Fibroblast of the aortic adventitia (primary cell): Measurements from ENCODE around the gene RARRES2. TPM values are rescaled to one million over a fixed set of nuclear protein-coding genes. Genes with fewer than 3 reads are reported as not detected.
A peak's percentile ranks its signal among the peaks of the same experiment; 100 is the strongest.

Experiments
- DNase-seq: peaks from one replicate; pipeline ENCODE4 v3.0.0-alpha.2; 2010; ENCODE audit warnings: low read depth
- H3K4me3 ChIP-seq: 2 replicates; pipeline ENCODE4 v1.5.1; 2011; ENCODE audit warnings: low read depth, mild to moderate bottlenecking, control low read depth, low read length, moderate library complexity
- total RNA-seq: library from RNA; depleted of rRNA; stranded (reverse); fragments of >200 nt; gene quantifications from 2 replicates; pipeline ENCODE4 v1.2.3, GENCODE V29; 2012; ENCODE audit warnings: low replicate concordance
- TF ChIP-seq, protein P1 (sequence below): IDR thresholded peaks from 2 replicates; pipeline ENCODE4 v1.5.1; 2011; ENCODE audit warnings: mild to moderate bottlenecking, low read length, control low read depth, inconsistent platforms; ENCODE audit not compliant: insufficient read depth

Gene RARRES2
- total RNA-seq, 1 donor, result 1.4 TPM

DNA sequence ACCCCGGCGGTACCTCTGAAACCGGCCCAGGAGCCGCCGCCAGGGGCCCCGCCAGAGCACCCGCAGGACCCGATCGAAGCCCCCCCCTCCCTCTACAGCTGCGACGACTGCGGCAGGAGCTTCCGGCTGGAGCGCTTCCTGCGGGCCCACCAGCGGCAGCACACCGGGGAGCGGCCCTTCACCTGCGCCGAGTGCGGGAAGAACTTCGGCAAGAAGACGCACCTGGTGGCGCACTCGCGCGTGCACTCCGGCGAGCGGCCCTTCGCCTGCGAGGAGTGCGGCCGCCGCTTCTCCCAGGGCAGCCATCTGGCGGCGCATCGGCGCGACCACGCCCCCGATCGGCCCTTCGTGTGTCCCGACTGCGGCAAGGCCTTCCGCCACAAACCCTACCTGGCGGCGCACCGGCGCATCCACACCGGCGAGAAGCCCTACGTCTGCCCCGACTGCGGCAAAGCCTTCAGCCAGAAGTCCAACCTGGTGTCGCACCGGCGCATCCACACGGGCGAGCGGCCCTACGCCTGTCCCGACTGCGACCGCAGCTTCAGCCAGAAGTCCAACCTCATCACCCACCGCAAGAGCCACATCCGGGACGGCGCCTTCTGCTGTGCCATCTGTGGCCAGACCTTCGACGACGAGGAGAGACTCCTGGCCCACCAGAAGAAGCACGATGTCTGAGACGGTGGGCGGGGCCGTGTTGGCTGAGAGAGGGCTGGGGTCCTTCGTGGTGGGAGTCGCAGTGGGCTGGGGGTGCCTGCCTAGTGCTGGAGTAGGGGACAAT is 31.0 kb upstream of the RARRES2 start:
- TF ChIP-seq, protein P1, sequence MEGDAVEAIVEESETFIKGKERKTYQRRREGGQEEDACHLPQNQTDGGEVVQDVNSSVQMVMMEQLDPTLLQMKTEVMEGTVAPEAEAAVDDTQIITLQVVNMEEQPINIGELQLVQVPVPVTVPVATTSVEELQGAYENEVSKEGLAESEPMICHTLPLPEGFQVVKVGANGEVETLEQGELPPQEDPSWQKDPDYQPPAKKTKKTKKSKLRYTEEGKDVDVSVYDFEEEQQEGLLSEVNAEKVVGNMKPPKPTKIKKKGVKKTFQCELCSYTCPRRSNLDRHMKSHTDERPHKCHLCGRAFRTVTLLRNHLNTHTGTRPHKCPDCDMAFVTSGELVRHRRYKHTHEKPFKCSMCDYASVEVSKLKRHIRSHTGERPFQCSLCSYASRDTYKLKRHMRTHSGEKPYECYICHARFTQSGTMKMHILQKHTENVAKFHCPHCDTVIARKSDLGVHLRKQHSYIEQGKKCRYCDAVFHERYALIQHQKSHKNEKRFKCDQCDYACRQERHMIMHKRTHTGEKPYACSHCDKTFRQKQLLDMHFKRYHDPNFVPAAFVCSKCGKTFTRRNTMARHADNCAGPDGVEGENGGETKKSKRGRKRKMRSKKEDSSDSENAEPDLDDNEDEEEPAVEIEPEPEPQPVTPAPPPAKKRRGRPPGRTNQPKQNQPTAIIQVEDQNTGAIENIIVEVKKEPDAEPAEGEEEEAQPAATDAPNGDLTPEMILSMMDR, result no peak
- no peak overlapping the region for H3K4me3 ChIP-seq
- DNase-seq, result no peak

DNA sequence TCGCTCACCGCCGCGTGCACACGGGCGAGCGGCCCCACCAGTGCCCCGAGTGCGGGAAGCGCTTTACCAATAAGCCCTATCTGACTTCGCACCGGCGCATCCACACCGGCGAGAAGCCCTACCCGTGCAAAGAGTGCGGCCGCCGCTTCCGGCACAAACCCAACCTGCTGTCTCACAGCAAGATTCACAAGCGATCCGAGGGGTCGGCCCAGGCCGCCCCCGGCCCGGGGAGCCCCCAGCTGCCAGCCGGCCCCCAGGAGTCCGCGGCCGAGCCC is 30.5 kb upstream of the RARRES2 start:
- TF ChIP-seq, protein P1, result no peak
- DNase-seq, result no peak
- no peak overlapping the region for H3K4me3 ChIP-seq

- TF ChIP-seq, protein P1, result no peak
- H3K4me3 ChIP-seq, result no peak overlapping the region
- DNase-seq, result no peak
Measured at GRCh38 chr7:150371131-150371995, 29.9 kb upstream of the RARRES2 start.

GRCh38 chr7:150370612-150371071 is 29.2 kb upstream of the RARRES2 start:
- DNase-seq, result peak; percentile 58
- H3K4me3 ChIP-seq, result peak overlapping the region; percentile 22
- TF ChIP-seq, protein P1, result peak; percentile 8

GRCh38 chr7:150369748-150370501 is 28.5 kb upstream of the RARRES2 start:
- peak overlapping the region; percentile 95 for H3K4me3 ChIP-seq
- TF ChIP-seq, protein P1, result no peak
- no peak for DNase-seq

DNA sequence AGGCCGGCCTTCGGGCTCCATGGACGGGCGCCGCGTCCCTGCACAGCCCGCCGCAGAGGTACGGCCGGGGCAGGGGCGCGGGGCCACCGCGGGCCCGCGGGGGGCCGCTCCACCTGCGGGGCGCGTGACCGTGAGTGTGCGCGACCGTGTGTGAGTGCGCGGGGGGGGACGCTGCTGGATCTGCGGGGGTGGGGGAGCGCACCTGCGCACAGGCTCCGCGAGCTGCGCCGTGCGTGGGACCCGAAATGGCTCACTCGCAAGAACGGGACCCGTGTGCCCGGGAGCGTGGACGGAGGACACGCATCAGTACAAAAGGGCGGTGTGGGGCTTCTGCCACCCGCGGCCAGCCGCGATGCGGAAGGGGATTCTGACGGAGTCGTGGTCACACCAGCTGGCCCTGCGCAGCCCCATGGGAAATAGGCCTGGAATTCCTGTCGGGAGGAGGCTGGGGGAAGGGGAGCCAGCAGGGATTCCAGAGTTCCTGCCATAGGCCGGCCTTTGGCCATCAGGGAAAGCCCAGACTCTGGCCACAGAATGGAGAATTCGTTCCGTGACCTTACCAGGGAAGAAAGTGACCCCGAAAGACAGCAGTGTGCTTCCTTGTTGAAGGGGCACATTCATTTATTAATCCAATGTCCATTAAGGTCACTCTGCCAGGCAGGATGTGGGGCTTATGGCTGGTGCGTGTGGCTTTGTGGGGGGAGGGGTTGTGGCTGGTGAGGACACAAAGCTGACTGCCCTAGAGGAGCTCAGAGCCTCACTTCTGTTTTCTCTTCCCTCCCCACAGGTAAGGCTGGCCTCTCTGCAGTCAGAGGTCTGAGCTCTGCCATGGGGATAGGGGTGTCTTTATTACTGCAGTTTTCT is 27.7 kb upstream of the RARRES2 start:
- DNase-seq, result peak; percentile 59
- TF ChIP-seq, protein P1, result no peak
- peak overlapping the region; percentile 95 for H3K4me3 ChIP-seq
